ENCODE data around the gene AOC2. TPM values are rescaled to one million over a fixed set of nuclear protein-coding genes. Genes with fewer than 3 reads are reported as not detected.

AOC2 gene
- total RNA-seq, 1 donor from 2014 or later: 0.41 TPM

Small RNA genes lying within 50 kb of the gene (small RNA-seq; reads per million reads assigned to genes)
- gene MIR6781 (not detected), gene RNU6-287P (not detected)

Other genes with a start within 250 kb of the AOC2 start
- 59.5 TPM for gene RETREG3, start 235.2 kb upstream of the AOC2 start, total RNA-seq
- gene TUBG1, start 234.9 kb upstream of the AOC2 start, total RNA-seq: 11.4 TPM
- 8.2 TPM for gene TUBG2, start 185.3 kb upstream of the AOC2 start, total RNA-seq
- gene PLEKHH3, start 167.6 kb upstream of the AOC2 start, total RNA-seq: 2.0 TPM
- 0.41 TPM for gene CCR10, start 162.7 kb upstream of the AOC2 start, total RNA-seq
- 5.3 TPM for gene CNTNAP1, start 162.0 kb upstream of the AOC2 start, total RNA-seq
- 24.9 TPM for gene EZH1, start 99.5 kb upstream of the AOC2 start, total RNA-seq
- gene RAMP2, start 83.4 kb upstream of the AOC2 start, total RNA-seq: 15.9 TPM
- gene VPS25, start 71.1 kb upstream of the AOC2 start, total RNA-seq: 26.1 TPM
- 0.41 TPM for gene WNK4, start 64.0 kb upstream of the AOC2 start, total RNA-seq
- gene COA3, start 45.9 kb upstream of the AOC2 start, total RNA-seq: 98.6 TPM
- gene CNTD1, start 45.7 kb upstream of the AOC2 start, total RNA-seq: 0.82 TPM
- gene BECN1, start 20.3 kb upstream of the AOC2 start, total RNA-seq: 74.6 TPM
- 37.9 TPM for gene PSME3, start 11.2 kb upstream of the AOC2 start, total RNA-seq
- gene AOC3, start 6.6 kb downstream of the AOC2 start, total RNA-seq: 0.41 TPM
- gene G6PC1, start 56.2 kb downstream of the AOC2 start, total RNA-seq: not detected
- gene AARSD1, start 119.9 kb downstream of the AOC2 start, total RNA-seq: 28.5 TPM
- gene PTGES3L, start 135.5 kb downstream of the AOC2 start, total RNA-seq: 2.9 TPM
- 14.3 TPM for gene RUNDC1, start 136.0 kb downstream of the AOC2 start, total RNA-seq
- 1,220 TPM for gene RPL27, start 153.8 kb downstream of the AOC2 start, total RNA-seq
- 1.2 TPM for gene IFI35, start 162.2 kb downstream of the AOC2 start, total RNA-seq
- gene VAT1, start 177.8 kb downstream of the AOC2 start, total RNA-seq: 77.9 TPM
- 4.5 TPM for gene RND2, start 180.7 kb downstream of the AOC2 start, total RNA-seq

All from frontal cortex (tissue), 1 donor.